Panc1 (cell line): ENCODE results near the gene HGF. TPM values are rescaled to one million over a fixed set of nuclear protein-coding genes. Genes with fewer than 3 reads are reported as not detected.

Experiments
- ATAC-seq: fragments of 200-7000 bp; cut with Tn5 transposase; 2 replicates; pipeline ENCODE4 v1.9.1; 2020; ENCODE audit warnings: mild to moderate bottlenecking, moderate library complexity
- BruUV-seq: library from RNA; stranded (reverse); fragments of 400-500 nt; replicated peaks from 2 replicates; lab custom pipeline; 2021; lab: Mats Ljungman, UMichigan
- CTCF ChIA-PET: fragments of 300-600 bp; sonication (Branson Sonifier 250); formaldehyde crosslinking; loops from one replicate; lab custom pipeline; 2022; ENCODE audit warnings: antibody characterized with exemption; lab: Charles Lee
- POLR2A ChIA-PET: fragments of 300-600 bp; sonication (Branson Sonifier 250); formaldehyde crosslinking; loops from one replicate; lab custom pipeline; 2022; ENCODE audit warnings: antibody characterized with exemption; lab: Charles Lee
- DNase-seq: peaks from one replicate; pipeline ENCODE4 v3.0.0-alpha.2; 2010; ENCODE audit warnings: low read depth, low spot score
- H3K27ac ChIP-seq: 2 replicates; pipeline ENCODE4 v1.5.1; 2011; ENCODE audit warnings: mild to moderate bottlenecking, low read length, inconsistent platforms
- H3K27me3 ChIP-seq: fragments of 200-500 bp; sonication (Bioruptor generic); 2 replicates; pipeline ENCODE4 v1.6.0; 2014; ENCODE audit warnings: low read length, inconsistent platforms; ENCODE audit not compliant: control insufficient read depth, insufficient read depth
- H3K36me3 ChIP-seq: fragments of 200-500 bp; sonication (Bioruptor generic); 2 replicates; pipeline ENCODE4 v1.5.1; 2014; ENCODE audit warnings: inconsistent platforms, mild to moderate bottlenecking, low read length, moderate library complexity; ENCODE audit not compliant: control insufficient read depth, insufficient read depth
- H3K4me1 ChIP-seq: 2 replicates; pipeline ENCODE4 v1.5.1; 2011; ENCODE audit warnings: inconsistent platforms, mild to moderate bottlenecking, low read length, moderate library complexity; ENCODE audit not compliant: control insufficient read depth, insufficient read depth
- H3K4me3 ChIP-seq, 2 experiments: 2 replicates each; pipeline ENCODE4 v1.5.1; 2011 to 2012; ENCODE audit warnings: low read depth in 2 of 2, low read length in 2 of 2, mild to moderate bottlenecking in 2 of 2, inconsistent platforms in 1 of 2, moderate library complexity in 1 of 2
- H3K9me3 ChIP-seq: fragments of 200-500 bp; sonication (Bioruptor generic); 2 replicates; pipeline ENCODE4 v1.5.1; 2014; ENCODE audit warnings: low read depth, mild to moderate bottlenecking, inconsistent platforms, low read length, moderate library complexity; ENCODE audit not compliant: control insufficient read depth, insufficient read depth
- POLR2AphosphoS5 ChIP-seq: IDR thresholded peaks from 2 replicates; pipeline ENCODE4 v1.6.1; 2012; ENCODE audit warnings: mild to moderate bottlenecking, low read depth, low read length, moderate library complexity
- REST ChIP-seq, 2 experiments: IDR thresholded peaks; 2 replicates each; pipeline ENCODE4 v1.6.1; 2011 to 2012; ENCODE audit warnings: low read depth in 2 of 2, control low read depth in 1 of 2, low read length in 1 of 2, mild to moderate bottlenecking in 1 of 2, moderate library complexity in 1 of 2; ENCODE audit not compliant: insufficient read depth in 1 of 2
- SIN3A ChIP-seq: IDR thresholded peaks from 2 replicates; pipeline ENCODE4 v1.6.1; 2012; ENCODE audit warnings: low read depth, mild to moderate bottlenecking, low read length, moderate library complexity, borderline replicate concordance; ENCODE audit not compliant: insufficient read depth
- TCF7L2 ChIP-seq: IDR thresholded peaks from 2 replicates; pipeline ENCODE4 v1.6.1; 2011; ENCODE audit warnings: mild to moderate bottlenecking, low read depth, low read length, inconsistent platforms
- in situ Hi-C: cut with HindIII; loops from 2 replicates; pipeline ENCODE4 v1.10.0; 2016; ENCODE audit warnings: low sequenced_read_pairs, low pct_unique_long_range_greater_than_20kb
- intact Hi-C: fragments of 100-400 bp; cut with micrococcal nuclease; formaldehyde crosslinking; loops from one replicate; pipeline ENCODE4 v1.10.0; 2022; ENCODE audit not compliant: unreplicated experiment
- total RNA-seq: library from RNA; stranded (reverse); gene quantifications from one replicate; pipeline ENCODE4 v1.2.1, GENCODE V29; 2021; ENCODE audit not compliant: unreplicated experiment
- TF ChIP-seq, protein P1 (sequence below): fragments of 450-650 bp; IDR thresholded peaks from 2 replicates; pipeline ENCODE4 v1.5.1; 2017; ENCODE audit warnings: mild to moderate bottlenecking

Gene HGF
- total RNA-seq, 1 experiment from 2014 or later, result 0.49 TPM

DNA sequence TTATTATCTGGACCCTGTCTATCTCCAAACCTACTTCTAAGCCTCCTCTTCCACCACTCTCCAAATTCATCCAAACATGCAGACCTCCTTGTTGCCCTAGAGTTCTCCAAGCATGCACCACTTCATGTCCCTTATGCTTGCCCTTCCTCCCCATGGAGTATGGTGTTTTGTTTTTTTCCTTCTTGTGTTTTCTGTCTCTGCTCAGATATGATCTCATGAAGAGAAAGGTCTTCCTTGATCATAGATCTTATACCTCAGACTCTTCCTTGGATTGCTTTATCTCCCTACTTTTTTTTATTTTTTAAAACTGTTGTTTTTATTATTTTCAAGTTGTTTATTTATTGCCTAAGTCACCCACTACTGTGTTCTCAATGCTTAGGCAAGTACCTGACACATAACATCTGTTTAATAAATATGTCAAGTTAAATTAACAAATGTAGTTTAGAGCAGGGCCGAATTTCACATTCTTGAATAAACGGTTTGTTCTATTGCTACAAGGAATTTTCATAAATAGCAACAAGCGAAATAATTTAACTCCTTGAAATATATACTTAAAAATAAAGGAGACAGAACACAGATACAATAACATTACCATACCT is 84.5 kb downstream of the HGF start:
- TF ChIP-seq SIN3A, result no peak
- TF ChIP-seq POLR2AphosphoS5, result no peak
- TF ChIP-seq, protein P1, sequence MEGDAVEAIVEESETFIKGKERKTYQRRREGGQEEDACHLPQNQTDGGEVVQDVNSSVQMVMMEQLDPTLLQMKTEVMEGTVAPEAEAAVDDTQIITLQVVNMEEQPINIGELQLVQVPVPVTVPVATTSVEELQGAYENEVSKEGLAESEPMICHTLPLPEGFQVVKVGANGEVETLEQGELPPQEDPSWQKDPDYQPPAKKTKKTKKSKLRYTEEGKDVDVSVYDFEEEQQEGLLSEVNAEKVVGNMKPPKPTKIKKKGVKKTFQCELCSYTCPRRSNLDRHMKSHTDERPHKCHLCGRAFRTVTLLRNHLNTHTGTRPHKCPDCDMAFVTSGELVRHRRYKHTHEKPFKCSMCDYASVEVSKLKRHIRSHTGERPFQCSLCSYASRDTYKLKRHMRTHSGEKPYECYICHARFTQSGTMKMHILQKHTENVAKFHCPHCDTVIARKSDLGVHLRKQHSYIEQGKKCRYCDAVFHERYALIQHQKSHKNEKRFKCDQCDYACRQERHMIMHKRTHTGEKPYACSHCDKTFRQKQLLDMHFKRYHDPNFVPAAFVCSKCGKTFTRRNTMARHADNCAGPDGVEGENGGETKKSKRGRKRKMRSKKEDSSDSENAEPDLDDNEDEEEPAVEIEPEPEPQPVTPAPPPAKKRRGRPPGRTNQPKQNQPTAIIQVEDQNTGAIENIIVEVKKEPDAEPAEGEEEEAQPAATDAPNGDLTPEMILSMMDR, result no peak
- no peak for TF ChIP-seq REST (IDR thresholded peaks at IDR 0.05; ENCODE audit: insufficient read depth in 1 of 2, low read depth in 2 of 2, low read length in 1 of 2)
- TF ChIP-seq TCF7L2, result no peak
- BruUV-seq, result no TSS peak
- CTCF ChIA-PET, result no interaction called here
- intact Hi-C loops, result no loop called here
- no peaks in the 10 kb centered on the region; the same call in 1 of the 2 replicates for H3K36me3 ChIP-seq
- POLR2A ChIA-PET, result no interaction called here
- H3K27me3 ChIP-seq, result no peaks in the 10 kb centered on the region
- H3K4me1 ChIP-seq, result peaks cover 11% of the 10 kb centered on the region; the same call in 1 of the 2 replicates
- ATAC-seq, result peak; percentile 78
- DNase-seq, result no peak
- in situ Hi-C loops, result no loop called here
- H3K9me3 ChIP-seq, result no peaks in the 10 kb centered on the region
- no peak overlapping the region for H3K4me3 ChIP-seq
- H3K27ac ChIP-seq, result no peak overlapping the region

- Histone ChIP-seq H3K4me1 (peaks cover 11% of the 10 kb centered on the region; the same call in 1 of the 2 replicates), H3K27me3 (no peaks in the 10 kb centered on the region), H3K9me3 (no peaks in the 10 kb centered on the region), H3K36me3 (no peaks in the 10 kb centered on the region; the same call in 1 of the 2 replicates), H3K27ac (no peak overlapping the region), H3K4me3 (no peak overlapping the region)
- CTCF ChIA-PET, result no interaction called here
- in situ Hi-C loops, result no loop called here
- no peak for TF ChIP-seq SIN3A
- TF ChIP-seq, protein P1, result no peak
- no peak for TF ChIP-seq REST (IDR thresholded peaks at IDR 0.05; ENCODE audit: insufficient read depth in 1 of 2, low read depth in 2 of 2, low read length in 1 of 2)
- TF ChIP-seq POLR2AphosphoS5, result no peak
- no peak for TF ChIP-seq TCF7L2
- ATAC-seq (peak; percentile 100), DNase-seq (peak; percentile 99)
- intact Hi-C loops, result no loop called here
- POLR2A ChIA-PET, result no interaction called here
- BruUV-seq, result no TSS peak
These were observed 85.2 kb downstream of the HGF start for GRCh38 chr7:81684514-81685269.
